ENCODE results near the gene ARMH1.
A peak's percentile ranks its signal among the peaks of the same experiment; 100 is the strongest.

Gene ARMH1

DNA sequence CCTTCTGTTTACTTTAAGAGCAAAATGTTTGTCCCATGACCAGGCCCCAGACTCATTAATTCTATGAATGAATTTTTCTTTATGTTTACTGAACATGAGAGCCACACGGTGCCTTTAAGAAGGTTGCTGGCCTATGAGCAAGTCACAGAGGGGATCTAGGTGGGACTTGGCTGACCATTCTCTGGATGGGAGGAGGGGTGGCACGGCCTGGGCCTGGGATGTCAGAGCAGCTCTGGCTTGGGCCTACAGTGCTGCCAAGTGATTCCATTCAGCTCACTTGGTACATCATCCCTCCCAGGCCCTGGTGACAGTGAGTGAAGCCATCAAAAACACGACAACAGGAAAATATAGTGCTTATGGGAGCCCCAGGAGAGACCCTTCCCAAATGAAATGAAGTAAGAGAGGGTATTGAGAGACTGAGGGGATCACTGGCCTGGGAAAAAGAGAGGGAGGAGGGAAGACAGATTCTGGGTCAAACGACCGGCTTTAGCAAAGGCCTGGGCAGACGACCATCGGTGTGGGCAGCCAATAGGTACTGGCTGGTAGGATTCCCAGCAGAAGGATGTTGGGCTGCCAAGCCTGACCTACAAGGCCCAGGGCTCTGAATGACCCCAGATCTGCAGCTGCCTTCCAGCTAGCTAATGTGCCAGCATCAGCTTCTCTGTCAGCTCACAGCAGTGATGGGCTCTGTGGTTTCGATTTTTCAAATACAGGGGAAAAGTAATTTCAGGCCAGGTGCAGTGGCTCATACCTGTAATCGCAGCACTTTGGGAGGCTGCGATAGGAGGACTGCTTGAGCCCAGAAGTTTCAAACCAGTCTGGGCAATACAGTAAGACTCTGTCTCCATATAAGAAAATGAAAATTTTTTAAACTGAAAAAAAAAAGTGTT, 3.5 kb upstream of the ARMH1 start:
- DNase-seq (ENCODE audit: low spot score), result no peak

DNA sequence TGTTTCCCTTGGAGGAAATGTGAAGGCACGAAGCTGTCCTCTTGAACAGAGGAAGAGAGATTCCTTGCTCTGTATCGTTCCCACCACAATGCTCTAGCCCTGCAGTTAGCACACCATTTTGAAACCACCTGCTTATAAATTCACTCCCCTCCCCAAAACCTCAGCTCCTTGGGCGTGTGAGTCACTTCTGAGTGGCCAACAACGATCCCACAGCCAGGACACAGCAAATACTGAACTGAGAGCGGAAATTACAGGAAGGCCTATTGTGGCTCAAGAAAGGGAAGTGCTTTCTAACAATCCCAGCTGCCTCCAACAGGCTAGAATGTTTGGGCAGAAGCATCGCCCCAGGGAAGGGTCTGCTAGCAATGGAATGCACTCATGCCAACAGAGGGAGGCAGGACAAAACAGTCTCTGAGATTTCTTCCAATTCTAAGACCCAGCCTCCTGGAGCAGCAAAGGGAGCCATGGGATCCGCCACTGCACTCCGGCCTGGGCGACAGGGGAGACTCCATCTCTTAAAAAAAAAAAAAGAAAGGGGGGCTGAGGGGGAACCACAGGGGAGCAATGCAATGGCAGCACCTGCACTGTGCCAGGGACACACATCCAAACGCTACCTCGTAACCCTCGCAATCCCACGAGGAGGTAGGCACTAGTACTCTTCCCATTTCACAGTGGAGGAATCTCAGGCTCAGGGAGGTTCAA, 2.1 kb upstream of the ARMH1 start:
- peak; percentile 68 for DNase-seq (ENCODE audit: low spot score)

DNA sequence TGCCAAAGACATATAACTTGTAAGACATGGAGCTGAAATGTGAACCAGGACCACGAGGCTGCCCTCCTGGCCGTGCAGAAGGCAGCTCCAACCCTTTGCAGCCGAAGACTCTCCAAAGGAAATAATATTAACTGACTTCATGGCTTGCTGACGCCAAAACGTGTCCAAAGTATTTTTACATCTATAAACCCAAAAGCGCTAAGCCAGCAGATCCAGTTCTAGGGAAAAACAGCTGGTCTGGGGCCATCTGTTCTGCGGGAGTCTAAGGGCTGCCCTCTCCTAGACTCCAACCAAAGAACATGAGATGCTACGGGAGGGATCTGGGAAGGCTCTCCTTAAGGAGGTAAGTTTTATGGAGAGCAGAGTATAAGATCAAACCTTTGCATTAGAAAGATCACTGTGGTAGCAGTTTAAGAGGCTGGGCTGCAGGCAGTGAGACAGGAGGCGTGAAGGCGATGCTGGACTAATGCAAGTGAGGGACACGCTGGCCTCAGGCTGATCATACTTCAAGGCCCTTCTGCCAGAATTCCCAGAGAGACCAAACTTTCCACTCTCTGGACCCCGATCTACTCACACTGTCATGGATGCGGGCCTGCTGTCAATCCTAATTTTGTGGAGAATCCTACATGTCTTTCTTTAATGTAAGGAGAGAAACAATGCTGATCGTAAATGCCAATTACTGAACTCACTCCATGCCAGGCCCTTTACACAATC, 1.4 kb upstream of the ARMH1 start:
- DNase-seq (ENCODE audit: low spot score), result no peak

DNA sequence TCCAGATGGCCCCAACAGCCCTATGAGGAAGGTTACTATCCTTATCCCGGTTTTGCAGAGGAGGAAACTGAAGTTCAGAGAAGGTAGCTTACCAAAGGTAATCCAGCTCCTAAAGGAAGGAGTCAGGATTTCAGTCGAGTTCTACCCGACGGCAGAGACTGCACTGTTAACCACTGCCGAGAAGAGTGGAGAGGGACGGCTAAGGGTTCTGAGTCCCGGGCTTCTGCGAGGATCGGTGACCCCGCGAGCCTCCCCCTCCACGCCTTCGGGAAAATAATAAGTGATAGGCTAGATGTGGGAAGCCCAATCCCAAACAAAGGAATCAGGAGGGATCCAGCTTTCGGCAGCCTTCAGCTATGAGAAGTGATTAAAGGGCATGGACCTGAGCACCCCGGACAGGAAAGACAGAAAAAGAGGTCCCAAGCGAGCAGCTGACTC, 820 bp upstream of the ARMH1 start:
- DNase-seq (ENCODE audit: low spot score), result no peak

DNA sequence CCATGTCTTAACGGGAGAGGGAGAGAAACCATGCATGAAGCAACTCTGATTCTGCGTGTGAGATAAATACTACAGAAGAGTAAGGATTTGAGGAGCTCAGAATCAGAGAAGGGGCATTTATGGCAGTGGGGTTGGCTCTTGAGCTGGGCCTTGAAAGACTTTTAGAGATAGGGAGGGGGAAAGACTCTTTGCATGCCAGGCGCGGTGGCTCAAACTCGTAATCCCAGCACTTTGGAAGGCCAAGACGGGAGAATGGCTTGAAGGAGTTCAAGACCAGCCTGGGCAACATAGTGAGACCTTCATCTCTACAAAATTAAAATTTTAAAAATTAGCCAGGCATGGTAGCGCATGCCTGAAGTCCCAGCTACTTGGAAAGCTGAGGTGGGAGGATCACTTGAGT, 672 bp downstream of the ARMH1 start:
- DNase-seq (ENCODE audit: low spot score), result no peak

DNA sequence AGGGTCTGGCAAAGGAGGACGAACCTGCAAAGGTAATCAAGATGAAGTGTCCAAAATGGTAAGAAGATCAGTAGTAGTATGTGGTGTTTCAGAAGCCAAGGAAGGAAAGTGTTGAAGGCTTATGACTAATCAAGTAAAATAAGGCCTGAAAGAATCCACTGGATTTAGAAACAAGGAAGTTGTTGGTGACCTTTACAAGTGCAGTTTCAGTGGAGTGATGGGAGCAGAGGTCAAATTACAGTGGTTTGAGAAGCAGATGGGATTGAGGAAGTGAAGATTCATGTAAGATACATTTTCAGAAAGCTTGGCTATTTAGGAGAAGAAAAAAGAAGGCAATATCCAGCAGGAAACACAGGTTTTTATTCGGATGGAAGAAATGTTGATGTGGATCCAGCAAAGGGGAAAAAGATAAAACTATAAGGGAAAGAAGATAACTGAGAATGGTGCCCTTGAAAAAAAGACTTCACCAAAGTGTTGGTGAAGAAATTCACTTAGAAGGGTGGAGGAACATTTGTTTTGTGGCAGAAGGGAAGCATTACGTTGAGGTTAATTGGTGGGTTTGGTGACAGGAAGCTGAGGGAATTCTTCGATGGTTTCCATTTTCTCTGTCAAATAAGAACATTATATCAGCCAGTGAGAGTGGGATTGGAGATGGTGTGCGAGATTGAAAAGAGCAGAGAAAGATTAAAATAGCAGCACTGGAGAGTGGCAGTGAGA, 2.1 kb downstream of the ARMH1 start:
- no peak for DNase-seq (ENCODE audit: low spot score)

DNA sequence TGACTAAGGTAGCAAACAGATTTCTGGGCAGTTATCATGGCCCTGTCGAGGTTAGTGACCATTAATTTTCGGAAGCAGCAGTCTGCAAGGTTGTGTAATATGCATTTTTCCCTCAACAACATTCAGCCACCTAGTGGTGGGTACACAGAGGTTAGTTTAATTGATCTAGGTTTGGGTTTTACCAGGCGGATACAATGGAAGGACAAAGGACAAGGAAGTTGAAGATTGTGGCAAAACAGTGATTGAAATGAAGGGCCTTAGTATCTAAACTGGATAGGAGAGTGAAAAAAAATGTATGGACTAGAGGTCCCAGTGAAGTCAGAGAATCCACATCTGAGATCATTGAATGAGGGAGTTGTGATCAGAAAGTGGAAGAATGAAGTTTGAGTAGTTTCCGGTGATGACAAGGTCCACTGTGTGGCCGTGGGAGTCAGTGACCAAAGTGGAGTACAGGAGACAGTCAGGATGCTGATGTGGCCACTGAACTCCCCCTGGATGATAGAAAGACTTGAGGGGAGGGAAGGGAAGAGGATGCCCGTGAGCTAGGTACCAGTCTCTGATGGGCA, 2.8 kb downstream of the ARMH1 start:
- DNase-seq (ENCODE audit: low spot score), result no peak

DNA sequence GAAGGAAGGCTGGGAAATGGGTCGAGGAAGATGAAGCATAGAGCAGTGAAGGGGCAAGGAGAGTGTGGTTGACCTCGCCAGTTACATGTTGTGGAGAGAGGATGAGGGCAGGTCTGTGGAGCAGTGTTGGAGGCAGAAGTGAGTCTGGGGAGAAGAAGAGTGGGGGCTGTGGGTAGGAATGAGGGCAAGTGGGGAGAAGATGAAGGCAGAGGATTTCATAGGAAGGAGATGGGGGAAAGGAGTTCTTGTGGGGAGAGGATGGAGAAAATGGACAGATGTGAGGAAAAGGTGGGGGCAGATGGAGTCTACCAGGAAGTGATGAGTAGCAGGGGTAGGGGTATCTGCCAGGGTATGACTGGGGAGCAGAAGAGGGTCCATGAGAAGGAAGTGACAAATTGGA, 3.6 kb downstream of the ARMH1 start:
- no peak for DNase-seq (ENCODE audit: low spot score)

DNA sequence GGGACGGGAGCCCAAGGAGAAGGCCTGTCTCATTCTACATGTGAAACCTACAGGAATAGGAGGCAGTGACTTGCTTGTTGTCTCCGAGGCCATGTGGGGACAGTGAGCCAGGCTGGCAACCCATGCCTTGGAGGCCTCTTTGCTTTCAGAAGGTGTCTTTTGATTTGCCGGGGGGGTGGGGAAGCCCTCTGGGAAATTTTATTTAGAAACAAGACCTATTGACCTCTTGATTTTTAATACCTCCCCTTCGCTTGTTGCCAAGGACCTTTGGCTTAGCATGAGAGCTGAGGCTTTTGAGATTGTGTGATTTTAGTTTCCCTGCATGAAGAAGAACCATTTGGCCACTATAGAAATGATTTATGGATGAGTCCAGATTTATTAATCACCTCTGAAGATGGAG, 4.1 kb downstream of the ARMH1 start:
- no peak for DNase-seq (ENCODE audit: low spot score)

DNA sequence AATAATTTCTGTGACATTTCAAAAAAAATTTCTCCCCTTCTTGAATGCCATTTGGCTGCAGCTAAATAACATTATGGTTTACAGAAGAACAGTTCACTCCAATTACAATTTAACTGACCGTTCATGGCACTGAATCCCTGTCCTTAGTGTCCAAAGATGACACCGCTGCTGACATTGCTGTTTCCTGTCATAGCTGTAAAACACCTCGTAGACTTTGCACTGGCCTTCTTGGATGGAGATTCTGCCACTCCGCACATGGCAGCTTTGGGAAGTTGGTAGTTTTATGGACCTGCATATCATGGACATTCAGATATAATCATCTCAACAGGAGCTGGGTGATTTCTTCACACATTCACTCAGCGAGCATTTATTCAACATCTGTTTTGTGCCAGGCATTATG, 5.0 kb downstream of the ARMH1 start:
- DNase-seq (ENCODE audit: low spot score), result no peak

DNA sequence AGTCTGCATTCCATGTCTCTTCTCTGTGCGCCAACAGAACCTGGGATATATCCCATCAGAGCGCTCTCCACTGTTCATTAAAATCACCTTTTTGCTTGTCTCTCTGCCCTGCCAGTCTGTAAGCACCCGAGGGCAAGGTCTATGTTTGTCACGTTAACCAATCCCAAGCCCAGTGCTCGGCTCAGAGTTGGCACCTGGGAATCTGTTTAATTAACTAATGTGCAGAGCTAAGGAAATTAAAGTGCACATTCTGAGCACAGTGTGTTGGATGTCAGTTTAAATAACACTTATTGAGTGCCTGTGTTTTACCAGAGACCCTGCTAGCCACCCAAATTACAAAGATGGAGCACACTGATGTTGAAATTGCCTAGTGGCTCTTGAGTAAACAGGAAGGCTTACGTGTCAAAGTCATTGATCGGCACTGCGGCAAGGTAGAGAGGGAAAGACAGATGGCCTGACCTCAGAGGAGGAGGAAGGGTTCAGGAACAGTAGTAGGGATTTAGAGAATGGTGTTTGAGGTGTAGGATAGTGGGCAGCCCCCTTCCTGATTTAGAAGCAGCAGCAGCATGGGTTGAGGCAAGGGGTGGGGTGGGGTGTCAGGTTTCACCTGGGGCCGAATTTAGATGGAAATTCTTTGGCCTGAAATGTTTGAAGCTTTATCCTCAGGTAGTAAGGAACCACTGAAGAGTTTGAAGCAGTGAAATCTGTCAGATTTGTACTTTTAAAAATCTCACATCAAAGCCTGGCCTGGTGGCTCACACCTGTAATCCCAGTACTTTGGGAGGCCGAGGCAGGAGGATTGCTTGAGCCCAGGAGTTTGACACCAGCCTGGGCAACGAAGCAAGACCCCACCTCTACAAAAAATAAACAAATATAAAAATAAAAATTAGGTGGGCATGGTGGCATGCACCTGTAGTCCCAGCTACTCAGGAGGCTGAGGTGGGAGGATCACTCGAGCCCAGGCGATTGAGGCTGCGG, 7.7 kb downstream of the ARMH1 start:
- DNase-seq (ENCODE audit: low spot score), result no peak

DNA sequence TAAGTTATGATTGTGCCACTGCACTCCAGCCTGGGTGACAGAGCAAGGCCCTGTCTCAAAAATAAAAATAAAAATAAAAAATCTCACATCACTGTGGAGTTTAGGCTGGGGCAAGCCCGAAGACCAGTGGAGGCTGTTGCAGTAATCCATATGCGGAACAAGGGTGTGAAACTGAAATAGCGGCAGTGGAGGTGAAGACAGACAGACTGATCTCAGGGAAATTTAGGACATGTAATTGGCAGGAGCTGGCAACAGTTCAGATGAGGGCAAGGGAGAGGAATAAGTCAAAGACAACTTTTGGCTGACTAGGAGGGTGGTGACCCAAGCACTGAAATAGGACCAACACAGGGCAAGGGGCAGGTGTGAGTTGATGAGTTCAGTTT, 8.4 kb downstream of the ARMH1 start:
- DNase-seq (ENCODE audit: low spot score), result no peak

DNA sequence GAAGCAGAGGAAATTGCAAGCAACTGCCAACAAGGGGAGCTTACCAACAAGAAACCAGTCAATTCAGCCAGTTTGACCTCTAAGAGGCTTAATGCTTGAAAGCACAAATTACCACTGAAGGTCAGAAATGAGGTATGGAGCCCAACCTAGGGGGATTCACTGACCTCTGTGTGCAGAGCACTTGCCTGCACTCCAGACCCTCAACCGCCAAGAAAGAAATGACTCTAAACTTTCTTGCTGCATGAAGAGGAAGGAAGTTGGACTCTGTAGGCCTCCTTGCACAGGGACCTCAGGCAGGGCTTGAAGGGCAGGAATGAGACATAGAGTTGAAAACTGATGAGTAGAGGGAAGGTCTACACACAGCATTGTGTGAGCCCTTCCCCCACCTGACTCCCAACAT, 10.0 kb downstream of the ARMH1 start:
- no peak for DNase-seq (ENCODE audit: low spot score)

DNA sequence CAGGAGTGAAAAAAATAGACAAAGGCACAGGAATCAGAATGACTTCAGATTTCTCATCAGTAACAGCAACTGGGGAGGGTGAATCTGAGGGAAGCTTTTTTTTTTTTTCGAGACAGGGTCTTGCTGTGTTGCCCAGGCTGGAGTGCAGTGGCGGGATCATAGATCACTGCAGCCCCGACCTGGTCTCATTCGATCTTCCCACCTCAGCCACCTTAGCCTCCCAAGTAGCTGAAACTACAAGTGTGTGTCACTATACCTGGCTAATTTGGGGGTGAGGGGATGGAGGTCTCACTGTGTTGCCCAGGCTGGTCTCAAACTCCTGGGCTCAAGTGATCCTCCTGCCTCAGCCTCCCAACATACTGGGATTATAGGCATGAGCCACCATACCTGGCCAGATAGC, 10.7 kb downstream of the ARMH1 start:
- DNase-seq (ENCODE audit: low spot score), result no peak

DNA sequence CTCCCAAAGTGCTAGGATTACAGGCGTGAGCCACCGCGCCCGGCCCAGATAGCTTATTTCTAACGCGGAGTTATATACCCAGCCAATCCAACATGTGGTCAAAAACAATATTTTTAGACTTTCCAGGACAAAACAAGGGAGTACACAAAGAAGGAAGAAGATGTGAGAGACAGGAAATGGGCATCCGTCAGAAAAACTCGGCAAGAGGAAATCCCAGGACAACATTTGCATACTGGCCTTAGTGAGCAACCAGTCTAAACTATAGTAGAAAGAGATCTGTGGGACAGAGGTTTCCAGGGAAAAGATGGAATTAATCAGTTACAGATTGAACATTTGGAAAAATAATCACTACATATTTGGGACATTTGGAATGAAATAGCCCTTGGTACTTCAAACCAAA, 11.4 kb downstream of the ARMH1 start:
- DNase-seq (ENCODE audit: low spot score), result no peak

DNA sequence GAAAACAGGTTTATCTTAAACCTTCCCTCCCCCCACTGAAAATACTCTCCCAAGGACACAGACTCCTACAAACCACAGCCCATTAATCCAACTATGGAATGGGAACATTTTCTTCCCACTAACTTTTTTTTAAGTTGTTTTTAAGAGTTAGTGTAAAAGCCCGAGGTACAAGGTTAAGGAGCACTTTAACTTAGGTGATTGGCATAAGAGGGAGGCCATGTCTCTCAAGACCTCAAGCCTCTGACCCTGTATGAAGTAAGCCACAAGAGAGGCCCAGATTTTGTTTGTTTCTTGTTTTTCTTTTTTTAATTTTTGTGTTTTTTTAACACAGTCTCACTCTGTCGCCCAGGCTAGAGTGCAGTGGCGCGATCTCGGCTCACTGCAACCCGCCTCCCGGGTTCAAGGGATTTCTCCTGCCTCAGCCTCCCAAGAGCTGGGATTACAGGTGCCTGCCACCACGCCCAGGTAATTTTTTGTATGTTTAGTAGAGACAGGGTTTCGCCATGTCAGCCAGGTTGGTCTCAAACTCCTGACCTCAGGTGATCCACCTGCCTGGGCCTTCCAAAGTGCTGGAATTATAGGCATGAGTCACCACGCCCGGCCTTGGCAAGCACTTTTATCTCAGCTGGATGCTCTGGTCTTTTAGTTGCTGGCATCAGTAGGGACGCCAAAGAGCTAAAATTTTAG, 14.4 kb downstream of the ARMH1 start:
- no peak for DNase-seq (ENCODE audit: low spot score)

DNA sequence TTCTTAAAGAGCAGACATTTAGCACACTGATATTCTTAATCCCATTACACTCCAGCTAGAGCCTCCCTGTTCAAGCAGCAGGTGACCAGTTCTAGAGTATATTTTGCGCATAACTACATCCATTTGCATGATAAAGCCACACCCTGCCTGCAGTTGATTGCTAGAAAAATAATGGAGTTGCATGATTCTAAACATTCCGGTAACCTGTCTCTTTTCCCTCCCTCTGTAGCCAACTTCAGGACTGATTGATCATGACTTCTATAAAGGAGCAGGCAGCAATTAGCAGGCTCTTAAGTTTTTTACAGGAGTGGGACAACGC, 14.9 kb downstream of the ARMH1 start:
- DNase-seq (ENCODE audit: low spot score), result no peak

DNA sequence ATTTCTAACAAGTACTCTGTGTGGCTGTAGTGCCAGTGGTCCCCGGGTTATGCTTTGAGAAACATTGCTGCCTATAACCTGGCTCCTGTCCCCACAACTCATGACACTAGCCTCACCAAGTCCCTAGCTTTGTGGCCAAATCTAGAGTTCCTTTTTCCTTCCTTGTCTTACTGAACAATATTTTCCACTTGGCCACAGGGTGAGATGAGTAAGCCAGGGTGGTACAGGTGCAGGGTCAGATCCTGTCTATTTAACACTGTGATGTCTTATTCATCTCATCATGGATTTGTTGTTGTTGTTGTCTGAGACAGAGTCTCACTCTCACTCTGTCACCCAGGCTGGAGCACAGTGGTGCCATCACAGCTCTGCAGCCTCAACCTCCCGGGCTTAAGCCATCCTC, 18.6 kb downstream of the ARMH1 start:
- no peak for DNase-seq (ENCODE audit: low spot score)

DNA sequence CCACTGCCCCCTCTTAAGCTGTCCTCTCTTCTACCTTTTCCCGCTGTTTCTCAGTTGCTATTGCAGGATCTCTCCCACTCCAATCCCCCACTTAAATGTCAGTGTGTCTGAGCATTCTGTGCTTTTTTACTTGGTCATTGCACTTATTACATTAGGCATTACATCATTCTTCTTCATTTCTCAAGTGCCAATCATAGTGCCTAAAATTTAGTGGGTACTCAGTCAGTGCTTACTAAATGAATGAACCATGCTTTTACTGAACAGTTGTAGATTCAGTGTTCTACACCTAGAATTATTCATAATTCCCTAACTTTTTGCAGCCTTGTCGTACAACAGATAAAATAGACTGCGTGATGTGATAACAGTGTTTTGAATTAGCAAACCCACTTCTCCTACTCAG, 19.4 kb downstream of the ARMH1 start:
- DNase-seq (ENCODE audit: low spot score), result no peak

DNA sequence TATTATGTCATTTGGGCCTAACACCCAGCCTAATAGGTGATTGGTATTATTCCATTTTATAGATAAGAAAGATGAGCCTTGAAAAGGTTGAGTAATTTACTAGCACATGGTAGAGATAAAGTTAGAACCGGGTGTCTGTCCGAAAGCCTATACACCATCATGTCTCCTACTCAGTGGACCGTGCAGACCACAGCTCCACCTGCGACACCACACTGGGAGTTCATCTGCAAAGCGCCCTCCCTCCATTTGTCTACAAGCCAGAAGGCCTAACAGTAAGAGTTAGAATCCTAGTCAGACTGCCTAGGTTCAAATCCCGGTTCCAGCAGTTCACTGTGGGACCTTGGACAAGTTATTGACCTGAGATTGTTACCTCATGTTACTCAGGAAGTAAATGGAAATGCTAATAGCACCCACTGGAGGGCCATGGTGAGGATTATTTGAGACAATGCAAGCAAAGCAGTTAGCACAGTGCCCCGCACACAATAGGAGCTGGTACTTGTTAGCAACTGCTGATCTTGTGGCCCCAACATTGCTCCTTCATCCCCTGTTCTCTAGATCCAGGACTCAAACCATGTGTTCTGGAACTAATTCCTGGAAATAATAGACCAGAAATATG, 20.5 kb downstream of the ARMH1 start:
- no peak for DNase-seq (ENCODE audit: low spot score)

All from COLO829 (cell line).